ENCODE measurements around the gene ARHGDIA. TPM values are rescaled to one million over a fixed set of nuclear protein-coding genes. Genes with fewer than 3 reads are reported as not detected.

The ARHGDIA gene
- total RNA-seq, 4 donors from 2014 or later: 115 to 173 (median 164) TPM

DNA sequence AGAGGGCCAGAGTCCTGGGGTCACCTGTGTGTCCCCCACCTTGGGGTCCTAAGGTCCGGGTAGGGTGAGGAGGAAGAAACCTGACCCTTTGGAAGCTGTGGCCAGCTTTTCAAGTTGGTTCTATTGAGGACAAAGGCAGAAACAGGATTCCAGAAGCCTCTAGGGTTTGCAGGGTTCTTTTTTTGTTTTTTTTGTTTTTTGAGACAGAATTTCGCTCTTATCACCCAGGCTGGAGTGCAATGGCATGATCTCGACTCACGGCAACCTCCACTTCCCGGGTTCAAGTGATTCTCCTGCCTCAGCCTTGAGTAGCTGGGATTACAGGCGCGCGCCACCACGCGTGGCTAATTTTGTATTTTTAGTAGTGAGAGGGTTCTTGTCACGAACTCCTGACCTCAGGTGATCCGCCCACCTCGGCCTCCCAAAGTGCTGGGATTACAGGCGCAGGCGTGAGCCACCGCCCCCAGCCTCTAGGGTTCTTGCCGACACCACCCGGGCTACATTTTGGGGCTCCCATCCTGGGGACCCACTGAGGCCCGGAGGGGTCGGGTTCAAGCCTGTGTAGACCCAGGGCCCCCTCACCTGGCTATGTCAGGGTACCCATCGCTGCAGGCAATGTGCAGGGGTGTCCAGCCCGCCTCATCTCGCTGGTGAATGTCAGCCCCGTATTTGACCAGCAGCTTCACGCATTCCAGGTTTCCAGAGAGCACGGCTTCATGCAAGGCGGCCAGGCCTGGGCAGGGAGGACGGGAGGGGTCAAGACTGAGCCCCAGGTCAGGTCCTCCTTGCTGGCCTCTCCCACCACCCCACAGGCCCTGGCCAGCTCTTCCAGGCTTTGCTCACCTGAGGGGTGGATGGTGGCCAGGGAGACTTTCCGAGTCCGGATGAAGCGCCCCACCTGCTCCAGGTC lies 37.0 kb downstream of the ARHGDIA start:
- H3K9me3 ChIP-seq: no peaks in the 10 kb centered on the region
- no peaks in the 10 kb centered on the region for H3K36me3 ChIP-seq
- intact Hi-C loops (cut with DNase I): loop anchor here (2.0 kb wide), 1 partner anchor 25 kb away; no protein-coding TSS in a partner anchor
- peaks cover 16 to 22% of the 10 kb centered on the region in 2 donors for H3K4me1 ChIP-seq
- DNase-seq: peak; percentile 70 to 76
- peak overlapping the region; percentile 1 to 84 (median 46) for H3K4me3 ChIP-seq (replicated peaks in 1 of 3)
- TF ChIP-seq, protein P1, sequence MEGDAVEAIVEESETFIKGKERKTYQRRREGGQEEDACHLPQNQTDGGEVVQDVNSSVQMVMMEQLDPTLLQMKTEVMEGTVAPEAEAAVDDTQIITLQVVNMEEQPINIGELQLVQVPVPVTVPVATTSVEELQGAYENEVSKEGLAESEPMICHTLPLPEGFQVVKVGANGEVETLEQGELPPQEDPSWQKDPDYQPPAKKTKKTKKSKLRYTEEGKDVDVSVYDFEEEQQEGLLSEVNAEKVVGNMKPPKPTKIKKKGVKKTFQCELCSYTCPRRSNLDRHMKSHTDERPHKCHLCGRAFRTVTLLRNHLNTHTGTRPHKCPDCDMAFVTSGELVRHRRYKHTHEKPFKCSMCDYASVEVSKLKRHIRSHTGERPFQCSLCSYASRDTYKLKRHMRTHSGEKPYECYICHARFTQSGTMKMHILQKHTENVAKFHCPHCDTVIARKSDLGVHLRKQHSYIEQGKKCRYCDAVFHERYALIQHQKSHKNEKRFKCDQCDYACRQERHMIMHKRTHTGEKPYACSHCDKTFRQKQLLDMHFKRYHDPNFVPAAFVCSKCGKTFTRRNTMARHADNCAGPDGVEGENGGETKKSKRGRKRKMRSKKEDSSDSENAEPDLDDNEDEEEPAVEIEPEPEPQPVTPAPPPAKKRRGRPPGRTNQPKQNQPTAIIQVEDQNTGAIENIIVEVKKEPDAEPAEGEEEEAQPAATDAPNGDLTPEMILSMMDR (IDR thresholded peaks at IDR 0.05): no peak
- TF ChIP-seq POLR2A (IDR thresholded peaks at IDR 0.05): no peak
- 38 to 59% methylated on average over 22 to 25 of the region's 31 CpGs for WGBS, 2 donors
- no peaks in the 10 kb centered on the region for H3K27me3 ChIP-seq
- H3K27ac ChIP-seq: peak overlapping the region; percentile 84 to 91 (median 91)

DNA sequence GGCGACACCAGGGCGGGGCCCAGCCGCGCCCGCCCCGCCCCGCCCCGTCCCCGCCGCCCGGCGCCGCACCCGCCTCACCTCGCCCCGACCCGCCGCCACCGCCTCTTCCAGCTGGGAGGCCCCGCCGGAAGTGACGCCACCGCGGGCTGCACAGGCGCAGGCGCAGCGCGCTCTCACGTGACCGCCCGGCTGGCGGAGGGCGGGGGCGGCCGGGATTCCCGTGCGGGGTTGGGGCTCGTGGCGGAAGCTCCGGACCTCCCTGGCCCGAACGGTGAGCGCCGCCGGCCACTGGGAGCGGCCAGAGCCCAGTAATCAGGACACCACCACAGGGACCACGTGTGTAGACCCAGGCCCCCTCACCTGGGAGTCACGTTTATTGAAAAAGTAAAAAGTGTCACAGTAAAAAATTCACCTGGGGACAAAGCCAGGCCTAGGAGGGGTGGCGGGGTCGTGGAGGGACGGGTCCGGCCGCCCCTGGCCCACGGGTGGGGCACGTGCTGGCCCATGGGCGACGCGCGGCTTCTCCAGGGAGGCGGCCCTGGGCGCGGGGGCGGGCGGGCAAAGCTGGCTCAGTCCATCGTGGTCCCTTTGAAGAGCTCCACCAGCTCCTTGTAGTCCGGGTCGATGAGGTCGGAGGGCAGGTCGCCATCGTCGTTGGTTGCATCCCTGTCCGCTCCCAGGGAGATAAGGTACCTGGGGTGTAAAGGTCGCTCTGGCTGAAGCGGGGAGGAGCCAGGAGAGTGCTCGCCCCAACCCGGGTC lies 37.8 kb downstream of the ARHGDIA start, which contains the start of gene MCRIP1:
Gene MCRIP1, minus strand, starts transcription at position 132 of the 761 bp plus-strand sequence. CDS start 8,785 bp downstream, outside the sequence.
- Histone ChIP-seq H3K4me1 (peaks cover 16 to 28% of the 10 kb centered on the region in 2 donors), H3K27me3 (no peaks in the 10 kb centered on the region), H3K27ac (peak within 1 kb of the TSS; percentile 84 to 91 (median 91)), H3K4me3 (replicated peaks in 1 of 3) (peak within 1 kb of the TSS; percentile 47 to 84 (median 80)), H3K9me3 (no peaks in the 10 kb centered on the region), H3K36me3 (no peaks in the 10 kb centered on the region)
- intact Hi-C loops (cut with DNase I): loop anchor here (2.0 kb wide), 1 partner anchor 25 kb away; no protein-coding TSS in a partner anchor
- peak; percentile 64 to 89 for TF ChIP-seq POLR2A (IDR thresholded peaks at IDR 0.05)
- TF ChIP-seq, protein P1 (IDR thresholded peaks at IDR 0.05): peak in 1 of 6 experiments; percentile 22
- WGBS, 2 donors: 4 to 8% methylated on average over 14 to 16 of the region's 76 CpGs
- peak; percentile 96 for DNase-seq

DNA sequence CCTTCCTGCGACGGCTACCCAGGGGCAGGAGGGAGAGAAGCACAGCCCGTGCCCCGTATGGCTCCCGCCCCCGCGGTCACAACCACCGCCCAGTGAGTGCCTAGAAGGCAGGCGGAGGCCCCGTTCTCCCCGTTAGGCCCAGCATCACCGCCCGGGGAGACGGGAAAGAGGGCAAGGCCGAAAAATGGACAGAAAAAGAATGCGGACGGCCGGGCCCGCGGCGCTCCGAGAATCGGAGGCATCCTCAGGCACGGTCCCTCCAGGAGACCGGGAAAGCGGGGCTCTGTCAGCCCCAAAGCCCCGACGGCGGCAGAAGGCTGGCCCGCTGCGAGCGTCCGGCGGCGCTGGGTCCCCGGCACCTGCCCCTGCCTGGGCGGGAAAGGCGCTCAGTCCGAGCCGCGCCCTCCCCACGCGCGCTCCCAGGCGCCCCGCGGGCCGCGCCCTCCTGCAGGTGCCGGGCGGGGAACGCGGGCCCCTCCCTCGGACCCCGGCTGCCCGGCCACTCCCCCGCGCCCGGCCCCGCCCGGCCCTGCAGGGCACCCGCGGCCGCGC lies 38.5 kb downstream of the ARHGDIA start:
- H3K4me3 ChIP-seq (replicated peaks in 1 of 3): peak overlapping the region; percentile 0 to 80 (median 47)
- peak; percentile 21 to 44 for DNase-seq
- no peaks in the 10 kb centered on the region for H3K9me3 ChIP-seq
- WGBS, 2 donors: 0% methylated on average over 26 to 31 of the region's 65 CpGs
- H3K27me3 ChIP-seq: no peaks in the 10 kb centered on the region
- TF ChIP-seq, protein P1 (IDR thresholded peaks at IDR 0.05): no peak
- TF ChIP-seq POLR2A (IDR thresholded peaks at IDR 0.05): no peak
- no peaks in the 10 kb centered on the region for H3K36me3 ChIP-seq
- peak overlapping the region in 2 of 3 donors; percentile 62 to 69 for H3K27ac ChIP-seq
- intact Hi-C loops (cut with DNase I): loop anchor here (2.0 kb wide), 1 partner anchor 26 kb away; no protein-coding TSS in a partner anchor
- peaks cover 16 to 28% of the 10 kb centered on the region in 2 donors for H3K4me1 ChIP-seq

DNA sequence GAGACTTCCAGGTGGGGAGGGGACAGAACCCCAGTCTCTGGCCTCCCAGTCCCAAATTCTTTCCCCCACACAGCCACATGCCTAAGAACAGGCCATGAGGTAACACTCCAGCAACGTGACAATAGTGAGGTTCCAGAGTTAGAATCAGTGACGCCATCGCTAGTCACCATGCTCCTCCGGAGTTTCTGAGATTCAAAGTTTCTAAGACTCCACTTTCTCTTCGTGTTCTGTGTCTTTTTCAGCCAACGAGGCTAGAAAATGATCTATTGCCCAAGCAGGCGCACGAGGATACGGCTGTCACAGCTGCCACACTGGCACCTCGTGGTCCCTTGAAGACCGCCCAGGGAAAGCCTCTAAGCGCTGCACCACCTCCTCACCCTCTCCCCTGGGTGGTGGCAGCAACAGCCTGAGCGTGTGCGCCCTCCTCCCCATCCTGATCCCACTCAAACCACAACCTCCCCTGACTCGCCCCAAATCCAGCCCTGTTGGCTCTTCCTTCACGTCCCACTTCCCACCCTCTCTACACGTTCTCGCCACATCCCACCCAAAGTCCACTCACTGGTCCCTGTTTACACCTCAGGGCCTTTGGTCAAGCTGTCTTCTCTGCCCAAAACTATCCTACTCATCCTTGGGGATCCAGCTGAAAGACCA lies 39.1 kb downstream of the ARHGDIA start:
- H3K27ac ChIP-seq: peak overlapping the region in 2 of 3 donors; percentile 62 to 69
- peak overlapping the region; percentile 0 to 80 (median 47) for H3K4me3 ChIP-seq (replicated peaks in 1 of 3)
- H3K4me1 ChIP-seq: peaks cover 16 to 28% of the 10 kb centered on the region in 2 donors
- no peaks in the 10 kb centered on the region for H3K9me3 ChIP-seq
- TF ChIP-seq, protein P1 (IDR thresholded peaks at IDR 0.05): no peak
- no peak for TF ChIP-seq POLR2A (IDR thresholded peaks at IDR 0.05)
- WGBS, 2 donors: 38 to 41% methylated on average over 18 of the region's 18 CpGs
- peak in 1 of 2 donors; percentile 10 for DNase-seq
- H3K36me3 ChIP-seq: no peaks in the 10 kb centered on the region
- no peaks in the 10 kb centered on the region for H3K27me3 ChIP-seq
- intact Hi-C loops (cut with DNase I): loop anchor here (2.0 kb wide), 1 partner anchor 27 kb away; no protein-coding TSS in a partner anchor

All from thyroid gland (tissue), 4 donors.